ENCODE results near the gene GNAT1.

DNA sequence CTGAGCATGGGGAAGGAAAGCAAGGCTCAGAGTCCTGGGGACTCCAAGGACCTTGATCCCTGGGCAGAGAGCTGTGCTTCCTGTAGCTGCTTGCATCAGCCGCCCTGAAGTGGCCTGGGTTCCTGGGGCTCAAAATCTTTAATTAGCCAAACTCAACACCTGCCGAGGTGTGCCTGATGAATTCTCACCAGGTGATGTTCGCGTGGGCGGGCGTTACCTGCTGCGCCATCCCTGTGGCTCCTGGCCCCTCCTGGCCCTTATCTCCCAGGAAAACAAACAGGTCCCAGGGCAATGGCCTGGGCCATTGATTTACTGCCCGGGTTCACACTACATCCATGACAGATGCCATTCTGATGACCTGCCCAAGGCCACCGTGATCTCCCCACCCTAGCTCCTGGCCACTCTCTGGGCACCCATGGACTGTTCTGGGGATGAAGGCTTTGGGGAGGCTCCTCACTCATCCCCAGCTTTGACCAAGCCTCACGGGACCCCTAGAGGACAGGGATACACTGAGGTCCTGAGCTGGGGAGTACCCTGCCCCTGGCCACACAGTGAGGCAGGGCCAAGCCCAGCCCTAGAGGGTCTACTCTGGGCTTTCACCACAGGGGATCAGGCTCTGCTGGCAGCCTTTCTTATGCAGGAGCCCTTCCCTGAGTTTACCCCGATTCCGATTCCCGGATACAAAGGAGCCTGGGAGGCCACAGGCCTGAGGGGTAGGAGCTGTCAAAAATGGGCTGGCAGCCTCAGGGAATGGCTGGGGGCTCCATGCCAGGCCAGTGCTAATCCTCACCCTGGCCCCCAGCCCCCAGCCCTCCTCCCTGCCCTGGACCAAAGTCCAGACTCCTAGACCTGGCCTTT is 19.3 kb downstream of the GNAT1 start:
- TF ChIP-seq, protein P1, sequence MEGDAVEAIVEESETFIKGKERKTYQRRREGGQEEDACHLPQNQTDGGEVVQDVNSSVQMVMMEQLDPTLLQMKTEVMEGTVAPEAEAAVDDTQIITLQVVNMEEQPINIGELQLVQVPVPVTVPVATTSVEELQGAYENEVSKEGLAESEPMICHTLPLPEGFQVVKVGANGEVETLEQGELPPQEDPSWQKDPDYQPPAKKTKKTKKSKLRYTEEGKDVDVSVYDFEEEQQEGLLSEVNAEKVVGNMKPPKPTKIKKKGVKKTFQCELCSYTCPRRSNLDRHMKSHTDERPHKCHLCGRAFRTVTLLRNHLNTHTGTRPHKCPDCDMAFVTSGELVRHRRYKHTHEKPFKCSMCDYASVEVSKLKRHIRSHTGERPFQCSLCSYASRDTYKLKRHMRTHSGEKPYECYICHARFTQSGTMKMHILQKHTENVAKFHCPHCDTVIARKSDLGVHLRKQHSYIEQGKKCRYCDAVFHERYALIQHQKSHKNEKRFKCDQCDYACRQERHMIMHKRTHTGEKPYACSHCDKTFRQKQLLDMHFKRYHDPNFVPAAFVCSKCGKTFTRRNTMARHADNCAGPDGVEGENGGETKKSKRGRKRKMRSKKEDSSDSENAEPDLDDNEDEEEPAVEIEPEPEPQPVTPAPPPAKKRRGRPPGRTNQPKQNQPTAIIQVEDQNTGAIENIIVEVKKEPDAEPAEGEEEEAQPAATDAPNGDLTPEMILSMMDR (IDR thresholded peaks at IDR 0.05) = no peak
- TF ChIP-seq NPAS2 (CRISPR knock-in tag; IDR thresholded peaks at IDR 0.05; ENCODE audit: borderline replicate concordance) (no peak), POLR2A (IDR thresholded peaks at IDR 0.05; ENCODE audit: low read length) (no peak), MAFK (IDR thresholded peaks at IDR 0.05; ENCODE audit: partially characterized antibody) (no peak), BHLHE40 (IDR thresholded peaks at IDR 0.05; ENCODE audit: low read depth, low read length) (no peak), ESRRA (IDR thresholded peaks at IDR 0.05; ENCODE audit: borderline replicate concordance, low read length) (no peak), RCOR1 (IDR thresholded peaks at IDR 0.05; ENCODE audit: low read depth, low read length) (no peak), CHD2 (IDR thresholded peaks at IDR 0.05; ENCODE audit: low read length, partially characterized antibody) (no peak), JUNB (IDR thresholded peaks at IDR 0.05) (no peak)
- TF ChIP-seq, protein P2, sequence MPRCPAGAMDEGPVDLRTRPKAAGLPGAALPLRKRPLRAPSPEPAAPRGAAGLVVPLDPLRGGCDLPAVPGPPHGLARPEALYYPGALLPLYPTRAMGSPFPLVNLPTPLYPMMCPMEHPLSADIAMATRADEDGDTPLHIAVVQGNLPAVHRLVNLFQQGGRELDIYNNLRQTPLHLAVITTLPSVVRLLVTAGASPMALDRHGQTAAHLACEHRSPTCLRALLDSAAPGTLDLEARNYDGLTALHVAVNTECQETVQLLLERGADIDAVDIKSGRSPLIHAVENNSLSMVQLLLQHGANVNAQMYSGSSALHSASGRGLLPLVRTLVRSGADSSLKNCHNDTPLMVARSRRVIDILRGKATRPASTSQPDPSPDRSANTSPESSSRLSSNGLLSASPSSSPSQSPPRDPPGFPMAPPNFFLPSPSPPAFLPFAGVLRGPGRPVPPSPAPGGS (IDR thresholded peaks at IDR 0.05) = no peak
- TF ChIP-seq, protein P3, sequence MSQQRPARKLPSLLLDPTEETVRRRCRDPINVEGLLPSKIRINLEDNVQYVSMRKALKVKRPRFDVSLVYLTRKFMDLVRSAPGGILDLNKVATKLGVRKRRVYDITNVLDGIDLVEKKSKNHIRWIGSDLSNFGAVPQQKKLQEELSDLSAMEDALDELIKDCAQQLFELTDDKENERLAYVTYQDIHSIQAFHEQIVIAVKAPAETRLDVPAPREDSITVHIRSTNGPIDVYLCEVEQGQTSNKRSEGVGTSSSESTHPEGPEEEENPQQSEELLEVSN (IDR thresholded peaks at IDR 0.05; ENCODE audit: borderline replicate concordance, low read depth) = no peak
- TF ChIP-seq, protein P4, sequence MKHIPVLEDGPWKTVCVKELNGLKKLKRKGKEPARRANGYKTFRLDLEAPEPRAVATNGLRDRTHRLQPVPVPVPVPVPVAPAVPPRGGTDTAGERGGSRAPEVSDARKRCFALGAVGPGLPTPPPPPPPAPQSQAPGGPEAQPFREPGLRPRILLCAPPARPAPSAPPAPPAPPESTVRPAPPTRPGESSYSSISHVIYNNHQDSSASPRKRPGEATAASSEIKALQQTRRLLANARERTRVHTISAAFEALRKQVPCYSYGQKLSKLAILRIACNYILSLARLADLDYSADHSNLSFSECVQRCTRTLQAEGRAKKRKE (CRISPR knock-in tag; IDR thresholded peaks at IDR 0.05; ENCODE audit: low read depth) = no peak
- TF ChIP-seq, protein P5, sequence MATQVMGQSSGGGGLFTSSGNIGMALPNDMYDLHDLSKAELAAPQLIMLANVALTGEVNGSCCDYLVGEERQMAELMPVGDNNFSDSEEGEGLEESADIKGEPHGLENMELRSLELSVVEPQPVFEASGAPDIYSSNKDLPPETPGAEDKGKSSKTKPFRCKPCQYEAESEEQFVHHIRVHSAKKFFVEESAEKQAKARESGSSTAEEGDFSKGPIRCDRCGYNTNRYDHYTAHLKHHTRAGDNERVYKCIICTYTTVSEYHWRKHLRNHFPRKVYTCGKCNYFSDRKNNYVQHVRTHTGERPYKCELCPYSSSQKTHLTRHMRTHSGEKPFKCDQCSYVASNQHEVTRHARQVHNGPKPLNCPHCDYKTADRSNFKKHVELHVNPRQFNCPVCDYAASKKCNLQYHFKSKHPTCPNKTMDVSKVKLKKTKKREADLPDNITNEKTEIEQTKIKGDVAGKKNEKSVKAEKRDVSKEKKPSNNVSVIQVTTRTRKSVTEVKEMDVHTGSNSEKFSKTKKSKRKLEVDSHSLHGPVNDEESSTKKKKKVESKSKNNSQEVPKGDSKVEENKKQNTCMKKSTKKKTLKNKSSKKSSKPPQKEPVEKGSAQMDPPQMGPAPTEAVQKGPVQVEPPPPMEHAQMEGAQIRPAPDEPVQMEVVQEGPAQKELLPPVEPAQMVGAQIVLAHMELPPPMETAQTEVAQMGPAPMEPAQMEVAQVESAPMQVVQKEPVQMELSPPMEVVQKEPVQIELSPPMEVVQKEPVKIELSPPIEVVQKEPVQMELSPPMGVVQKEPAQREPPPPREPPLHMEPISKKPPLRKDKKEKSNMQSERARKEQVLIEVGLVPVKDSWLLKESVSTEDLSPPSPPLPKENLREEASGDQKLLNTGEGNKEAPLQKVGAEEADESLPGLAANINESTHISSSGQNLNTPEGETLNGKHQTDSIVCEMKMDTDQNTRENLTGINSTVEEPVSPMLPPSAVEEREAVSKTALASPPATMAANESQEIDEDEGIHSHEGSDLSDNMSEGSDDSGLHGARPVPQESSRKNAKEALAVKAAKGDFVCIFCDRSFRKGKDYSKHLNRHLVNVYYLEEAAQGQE (IDR thresholded peaks at IDR 0.05) = no peak
- TF ChIP-seq, protein P6, sequence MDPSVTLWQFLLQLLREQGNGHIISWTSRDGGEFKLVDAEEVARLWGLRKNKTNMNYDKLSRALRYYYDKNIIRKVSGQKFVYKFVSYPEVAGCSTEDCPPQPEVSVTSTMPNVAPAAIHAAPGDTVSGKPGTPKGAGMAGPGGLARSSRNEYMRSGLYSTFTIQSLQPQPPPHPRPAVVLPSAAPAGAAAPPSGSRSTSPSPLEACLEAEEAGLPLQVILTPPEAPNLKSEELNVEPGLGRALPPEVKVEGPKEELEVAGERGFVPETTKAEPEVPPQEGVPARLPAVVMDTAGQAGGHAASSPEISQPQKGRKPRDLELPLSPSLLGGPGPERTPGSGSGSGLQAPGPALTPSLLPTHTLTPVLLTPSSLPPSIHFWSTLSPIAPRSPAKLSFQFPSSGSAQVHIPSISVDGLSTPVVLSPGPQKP (IDR thresholded peaks at IDR 0.05; ENCODE audit: low read depth, low read length) = no peak
